CD4-positive, alpha-beta T cell (primary cell): Measurements from ENCODE around the gene SUGP1. TPM values are rescaled to one million over a fixed set of nuclear protein-coding genes. Genes with fewer than 3 reads are reported as not detected.

Experiments
- ATAC-seq: fragments of 200-7000 bp; cut with Tn5 transposase; one replicate; pipeline ENCODE4 v1.10.0; 2022; ENCODE audit warnings: mild to moderate bottlenecking; ENCODE audit not compliant: poor library complexity
- CTCF ChIA-PET: fragments of 350-600 bp; sonication (Branson Sonifier 250); formaldehyde crosslinking; loops from one replicate; lab custom pipeline; 2021; ENCODE audit warnings: antibody characterized with exemption, inconsistent platforms; lab: Charles Lee
- POLR2A ChIA-PET: fragments of 350-600 bp; sonication (Branson Sonifier 250); formaldehyde crosslinking; loops from one replicate; lab custom pipeline; 2021; ENCODE audit warnings: antibody characterized with exemption, inconsistent platforms; lab: Charles Lee
- DNase-seq, 14 experiments: peaks; one replicate each; pipeline ENCODE4 v3.0.0-alpha.2; 2013 to 2020; ENCODE audit warnings: mixed read lengths in 2 of 14
- H3K27ac ChIP-seq, 2 donors: one replicate each; pipeline versions ENCODE4 v1.5.1 to v1.7.0; 2013; ENCODE audit warnings: low read length in 2 of 2, low read depth in 1 of 2, mild to moderate bottlenecking in 1 of 2
- H3K27me3 ChIP-seq, 2 experiments: 1 replicate in 1 of 2; 2 replicates in 1 of 2; pipeline versions ENCODE4 v1.6.1 to v1.7.0; 2013; ENCODE audit warnings: low read length in 2 of 2, control low read depth in 1 of 2, mild to moderate bottlenecking in 1 of 2, moderate library complexity in 1 of 2; ENCODE audit not compliant: insufficient read depth in 2 of 2, control insufficient read depth in 1 of 2
- H3K36me3 ChIP-seq: one replicate; pipeline ENCODE4 v1.6.1; 2013; ENCODE audit warnings: low read length, control low read depth; ENCODE audit not compliant: insufficient read depth
- H3K4me1 ChIP-seq: one replicate; pipeline ENCODE4 v1.6.1; 2013; ENCODE audit warnings: low read length, control low read depth; ENCODE audit not compliant: insufficient read depth
- H3K4me3 ChIP-seq: one replicate; pipeline ENCODE4 v1.5.1; 2013; ENCODE audit warnings: mild to moderate bottlenecking, low read length, moderate library complexity
- H3K9me3 ChIP-seq, 2 experiments: 1 replicate in 1 of 2; 2 replicates in 1 of 2; pipeline versions ENCODE4 v1.6.1 to v1.7.0; 2013; ENCODE audit warnings: low read length in 2 of 2, mild to moderate bottlenecking in 2 of 2, control low read depth in 1 of 2, moderate library complexity in 1 of 2; ENCODE audit not compliant: control insufficient read depth in 1 of 2, insufficient read depth in 1 of 2
- H3K27ac Mint-ChIP-seq: one replicate; pipeline ENCODE4 v1.8.0; 2020; ENCODE audit warnings: mixed read lengths
- H3K27me3 Mint-ChIP-seq: one replicate; pipeline ENCODE4 v1.8.0; 2021; ENCODE audit warnings: mixed read lengths
- H3K36me3 Mint-ChIP-seq: one replicate; pipeline ENCODE4 v1.8.0; 2021; ENCODE audit warnings: low read depth, mixed read lengths
- H3K4me1 Mint-ChIP-seq: one replicate; pipeline ENCODE4 v1.8.0; 2021; ENCODE audit warnings: low read depth, mixed read lengths
- H3K4me3 Mint-ChIP-seq: one replicate; pipeline ENCODE4 v1.8.0; 2020; ENCODE audit warnings: mild to moderate bottlenecking, mixed read lengths
- H3K9me3 Mint-ChIP-seq: one replicate; pipeline ENCODE4 v1.8.0; 2020; ENCODE audit warnings: mixed read lengths
- intact Hi-C, 2 experiments: fragments of 100-400 bp; cut with DNase I in 1 of 2; cut with micrococcal nuclease in 1 of 2; formaldehyde crosslinking; loops; one replicate each; pipeline versions ENCODE4 v1.15.1 to v1.9.0; 2023 to 2025; cut with DNase I, micrococcal nuclease
- total RNA-seq, 174 experiments: library from RNA in 2 of 174; stranded (reverse) in 2 of 174; gene quantifications; one replicate each; pipeline ENCODE4 v1.2.3 and lab custom pipeline; 2021 to 2026
- TF ChIP-seq, protein P1 (sequence below): fragments of 200-600 bp; IDR thresholded peaks from one replicate; pipeline ENCODE4 v1.8.0; 2022; ENCODE audit warnings: antibody characterized with exemption, mild to moderate bottlenecking

SUGP1 gene
- total RNA-seq, 2 experiments from 2014 or later = 49.7 to 56.0 TPM

- peaks cover 82% of the 10 kb centered on the region for H3K36me3 Mint-ChIP-seq
- H3K4me1 Mint-ChIP-seq = no peaks in the 10 kb centered on the region
- DNase-seq = no peak
- Histone ChIP-seq H3K4me3 (no peak overlapping the region), H3K4me1 (no peaks in the 10 kb centered on the region), H3K27me3 (no peaks in the 10 kb centered on the region), H3K9me3 (peaks cover 0 to 8% of the 10 kb centered on the region in 2 experiments), H3K27ac (no peak overlapping the region), H3K36me3 (peaks cover 54% of the 10 kb centered on the region)
- no peak overlapping the region for H3K4me3 Mint-ChIP-seq
- TF ChIP-seq, protein P1, sequence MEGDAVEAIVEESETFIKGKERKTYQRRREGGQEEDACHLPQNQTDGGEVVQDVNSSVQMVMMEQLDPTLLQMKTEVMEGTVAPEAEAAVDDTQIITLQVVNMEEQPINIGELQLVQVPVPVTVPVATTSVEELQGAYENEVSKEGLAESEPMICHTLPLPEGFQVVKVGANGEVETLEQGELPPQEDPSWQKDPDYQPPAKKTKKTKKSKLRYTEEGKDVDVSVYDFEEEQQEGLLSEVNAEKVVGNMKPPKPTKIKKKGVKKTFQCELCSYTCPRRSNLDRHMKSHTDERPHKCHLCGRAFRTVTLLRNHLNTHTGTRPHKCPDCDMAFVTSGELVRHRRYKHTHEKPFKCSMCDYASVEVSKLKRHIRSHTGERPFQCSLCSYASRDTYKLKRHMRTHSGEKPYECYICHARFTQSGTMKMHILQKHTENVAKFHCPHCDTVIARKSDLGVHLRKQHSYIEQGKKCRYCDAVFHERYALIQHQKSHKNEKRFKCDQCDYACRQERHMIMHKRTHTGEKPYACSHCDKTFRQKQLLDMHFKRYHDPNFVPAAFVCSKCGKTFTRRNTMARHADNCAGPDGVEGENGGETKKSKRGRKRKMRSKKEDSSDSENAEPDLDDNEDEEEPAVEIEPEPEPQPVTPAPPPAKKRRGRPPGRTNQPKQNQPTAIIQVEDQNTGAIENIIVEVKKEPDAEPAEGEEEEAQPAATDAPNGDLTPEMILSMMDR = no peak
- H3K27ac Mint-ChIP-seq = no peak overlapping the region
- no peaks in the 10 kb centered on the region for H3K9me3 Mint-ChIP-seq
- no peak for ATAC-seq
- intact Hi-C loops = no loop called here
- H3K27me3 Mint-ChIP-seq = no peaks in the 10 kb centered on the region
- POLR2A ChIA-PET = no interaction called here
- CTCF ChIA-PET = interaction anchor here (0.6 kb wide), 1 partner anchor 14 kb away, joined by 3 read pairs; no protein-coding TSS in a partner anchor
These were observed 23.2 kb downstream of the SUGP1 start for GRCh38 chr19:19296953-19297689.

GRCh38 chr19:19294914-19295313 lies 25.4 kb downstream of the SUGP1 start:
- no peak for DNase-seq
- no peaks in the 10 kb centered on the region for H3K27me3 ChIP-seq
- H3K4me1 ChIP-seq = no peaks in the 10 kb centered on the region
- H3K27me3 Mint-ChIP-seq = no peaks in the 10 kb centered on the region
- no peak for ATAC-seq
- H3K4me3 ChIP-seq = no peak overlapping the region
- H3K36me3 ChIP-seq = peaks cover 44% of the 10 kb centered on the region
- POLR2A ChIA-PET = no interaction called here
- H3K9me3 ChIP-seq = peaks cover 0 to 8% of the 10 kb centered on the region in 2 experiments
- H3K9me3 Mint-ChIP-seq = no peaks in the 10 kb centered on the region
- no peaks in the 10 kb centered on the region for H3K4me1 Mint-ChIP-seq
- CTCF ChIA-PET = no interaction called here
- H3K27ac Mint-ChIP-seq = no peak overlapping the region
- TF ChIP-seq, protein P1 = no peak
- intact Hi-C loops = no loop called here
- no peak overlapping the region for H3K4me3 Mint-ChIP-seq
- H3K27ac ChIP-seq = no peak overlapping the region
- peaks cover 87% of the 10 kb centered on the region for H3K36me3 Mint-ChIP-seq

DNA sequence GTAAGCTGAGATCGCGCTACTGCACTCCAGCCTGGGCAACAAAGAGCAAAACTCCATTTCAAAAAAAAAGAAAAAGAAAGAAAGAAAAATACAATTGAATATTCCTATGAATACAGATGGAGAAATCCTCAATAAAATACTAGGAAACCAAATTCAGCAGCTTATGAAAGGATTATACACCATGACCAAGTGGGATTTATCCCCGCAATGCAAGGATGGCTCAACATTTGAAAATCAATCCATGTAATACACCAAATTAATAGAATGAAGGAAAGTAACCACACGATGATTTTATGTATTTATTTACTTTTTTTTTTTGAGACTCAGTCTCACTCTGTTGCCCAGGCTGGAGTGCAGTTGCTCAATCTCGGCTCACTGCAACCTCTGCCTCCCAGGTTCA lies 27.7 kb downstream of the SUGP1 start:
- H3K4me3 ChIP-seq = no peak overlapping the region
- Mint-ChIP-seq H3K27me3 (no peaks in the 10 kb centered on the region), H3K4me3 (no peak overlapping the region), H3K36me3 (peaks cover 93% of the 10 kb centered on the region), H3K4me1 (no peaks in the 10 kb centered on the region), H3K27ac (no peak overlapping the region), H3K9me3 (no peaks in the 10 kb centered on the region)
- intact Hi-C loops = no loop called here
- H3K9me3 ChIP-seq = peaks cover 0 to 8% of the 10 kb centered on the region in 2 experiments
- TF ChIP-seq, protein P1 = no peak
- CTCF ChIA-PET = no interaction called here
- DNase-seq = no peak
- no peak for ATAC-seq
- no peaks in the 10 kb centered on the region for H3K27me3 ChIP-seq
- no peaks in the 10 kb centered on the region for H3K4me1 ChIP-seq
- POLR2A ChIA-PET = no interaction called here
- H3K36me3 ChIP-seq = peaks cover 62% of the 10 kb centered on the region
- H3K27ac ChIP-seq = no peak overlapping the region
